Type B pancreatic cell (in vitro differentiated cells): ENCODE results near the gene SOX15. TPM values are rescaled to one million over a fixed set of nuclear protein-coding genes. Genes with fewer than 3 reads are reported as not detected.

Source experiments
- DNase-seq: peaks from one replicate; pipeline ENCODE4 v3.0.0; 2021; ENCODE audit warnings: mixed read lengths; ENCODE audit not compliant: unreplicated experiment; ENCODE audit errors: extremely low spot score
- H3K27ac Mint-ChIP-seq: 2 replicates; pipeline ENCODE4 v1.8.0; 2021; ENCODE audit warnings: mild to moderate bottlenecking, mixed read lengths
- H3K27me3 Mint-ChIP-seq: 2 replicates; pipeline ENCODE4 v1.8.0; 2021; ENCODE audit warnings: mixed read lengths
- H3K36me3 Mint-ChIP-seq: 2 replicates; pipeline ENCODE4 v1.8.0; 2021; ENCODE audit warnings: mixed read lengths
- H3K4me1 Mint-ChIP-seq: one replicate; pipeline ENCODE4 v1.8.0; 2021; ENCODE audit warnings: mixed read lengths; ENCODE audit not compliant: unreplicated experiment
- H3K4me3 Mint-ChIP-seq: 2 replicates; pipeline ENCODE4 v1.8.0; 2021; ENCODE audit warnings: mild to moderate bottlenecking, mixed read lengths
- H3K9me3 Mint-ChIP-seq: 2 replicates; pipeline ENCODE4 v1.8.0; 2021; ENCODE audit warnings: mixed read lengths
- total RNA-seq: library from RNA; stranded (reverse); gene quantifications from 2 replicates; pipeline ENCODE4 v1.2.1, GENCODE V29; 2021; ENCODE audit warnings: low replicate concordance
- TF ChIP-seq, protein P1 (sequence below): fragments of 200-600 bp; sonication (generic); conservative IDR thresholded peaks from 2 replicates; pipeline ENCODE4 v1.5.0; 2021; ENCODE audit warnings: antibody characterized with exemption, mild to moderate bottlenecking

The SOX15 gene
- total RNA-seq, 1 donor from 2014 or later = 0.77 TPM

- no peaks in the 10 kb centered on the region for H3K27me3 Mint-ChIP-seq
- H3K4me3 Mint-ChIP-seq = no peak overlapping the region
- peak overlapping the region; percentile 53 for H3K27ac Mint-ChIP-seq
- no peak for DNase-seq
- H3K9me3 Mint-ChIP-seq = no peaks in the 10 kb centered on the region
- TF ChIP-seq, protein P1, sequence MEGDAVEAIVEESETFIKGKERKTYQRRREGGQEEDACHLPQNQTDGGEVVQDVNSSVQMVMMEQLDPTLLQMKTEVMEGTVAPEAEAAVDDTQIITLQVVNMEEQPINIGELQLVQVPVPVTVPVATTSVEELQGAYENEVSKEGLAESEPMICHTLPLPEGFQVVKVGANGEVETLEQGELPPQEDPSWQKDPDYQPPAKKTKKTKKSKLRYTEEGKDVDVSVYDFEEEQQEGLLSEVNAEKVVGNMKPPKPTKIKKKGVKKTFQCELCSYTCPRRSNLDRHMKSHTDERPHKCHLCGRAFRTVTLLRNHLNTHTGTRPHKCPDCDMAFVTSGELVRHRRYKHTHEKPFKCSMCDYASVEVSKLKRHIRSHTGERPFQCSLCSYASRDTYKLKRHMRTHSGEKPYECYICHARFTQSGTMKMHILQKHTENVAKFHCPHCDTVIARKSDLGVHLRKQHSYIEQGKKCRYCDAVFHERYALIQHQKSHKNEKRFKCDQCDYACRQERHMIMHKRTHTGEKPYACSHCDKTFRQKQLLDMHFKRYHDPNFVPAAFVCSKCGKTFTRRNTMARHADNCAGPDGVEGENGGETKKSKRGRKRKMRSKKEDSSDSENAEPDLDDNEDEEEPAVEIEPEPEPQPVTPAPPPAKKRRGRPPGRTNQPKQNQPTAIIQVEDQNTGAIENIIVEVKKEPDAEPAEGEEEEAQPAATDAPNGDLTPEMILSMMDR = peak; percentile 45
- peaks cover 35% of the 10 kb centered on the region for H3K4me1 Mint-ChIP-seq
- H3K36me3 Mint-ChIP-seq = no peaks in the 10 kb centered on the region
Observed at GRCh38 chr17:7555320-7555948, 34.5 kb downstream of the SOX15 start.

DNA sequence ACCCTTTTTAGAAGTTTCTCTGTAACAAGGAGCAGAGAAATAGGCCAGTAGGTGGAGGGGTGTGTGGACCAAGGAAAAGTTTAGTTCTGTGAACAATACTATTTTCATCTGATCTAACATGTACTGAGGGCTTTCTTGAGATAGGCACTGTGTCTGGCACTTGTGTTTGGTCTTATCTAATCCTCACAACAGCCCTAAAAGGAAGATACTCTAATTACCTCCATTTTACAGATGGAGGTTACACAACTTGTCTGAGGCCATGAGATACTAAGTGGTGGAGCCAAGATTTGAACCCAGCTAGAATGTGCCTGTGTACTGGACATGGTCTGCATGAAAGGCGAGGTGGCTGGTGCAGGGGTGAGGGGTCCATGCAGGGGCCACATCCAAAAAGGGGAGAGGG is 36.5 kb downstream of the SOX15 start:
- H3K4me3 Mint-ChIP-seq = no peak overlapping the region
- no peak for DNase-seq
- H3K27ac Mint-ChIP-seq = no peak overlapping the region
- H3K4me1 Mint-ChIP-seq = peaks cover 25% of the 10 kb centered on the region
- peaks cover 1% of the 10 kb centered on the region for H3K27me3 Mint-ChIP-seq
- TF ChIP-seq, protein P1 = no peak
- no peaks in the 10 kb centered on the region for H3K9me3 Mint-ChIP-seq
- no peaks in the 10 kb centered on the region for H3K36me3 Mint-ChIP-seq

GRCh38 chr17:7552621-7553051 is 37.3 kb downstream of the SOX15 start:
- no peak overlapping the region for H3K4me3 Mint-ChIP-seq
- peaks cover 3% of the 10 kb centered on the region for H3K27me3 Mint-ChIP-seq

GRCh38 chr17:7551396-7551795 is 38.5 kb downstream of the SOX15 start:
- Mint-ChIP-seq H3K27ac (peak overlapping the region; percentile 52), H3K27me3 (peaks cover 3% of the 10 kb centered on the region), H3K36me3 (no peaks in the 10 kb centered on the region), H3K4me1 (peaks cover 21% of the 10 kb centered on the region), H3K9me3 (no peaks in the 10 kb centered on the region), H3K4me3 (peak overlapping the region; percentile 18)
- DNase-seq = no peak
- TF ChIP-seq, protein P1 = no peak

More at GRCh38 chr17:7552621-7553051, 37.3 kb downstream of the SOX15 start:
- Mint-ChIP-seq H3K9me3 (no peaks in the 10 kb centered on the region), H3K4me1 (peaks cover 21% of the 10 kb centered on the region), H3K27ac (no peak overlapping the region), H3K36me3 (no peaks in the 10 kb centered on the region)
- TF ChIP-seq, protein P1 = no peak
- no peak for DNase-seq

- no peaks in the 10 kb centered on the region for H3K36me3 Mint-ChIP-seq
- peak overlapping the region; percentile 36 for H3K4me3 Mint-ChIP-seq
Observed at GRCh38 chr17:7550344-7550743, 39.5 kb downstream of the SOX15 start.

More at GRCh38 chr17:7550344-7550743, 39.5 kb downstream of the SOX15 start:
- TF ChIP-seq, protein P1 = no peak
- no peak for DNase-seq
- Mint-ChIP-seq H3K27me3 (peaks cover 3% of the 10 kb centered on the region), H3K27ac (no peak overlapping the region), H3K4me1 (peaks cover 16% of the 10 kb centered on the region), H3K9me3 (no peaks in the 10 kb centered on the region)
